ENCODE results near the gene SATB1. TPM values are rescaled to one million over a fixed set of nuclear protein-coding genes. Genes with fewer than 3 reads are reported as not detected.

SATB1 gene
- total RNA-seq, 1 donor from 2014 or later: 7.7 TPM

DNA sequence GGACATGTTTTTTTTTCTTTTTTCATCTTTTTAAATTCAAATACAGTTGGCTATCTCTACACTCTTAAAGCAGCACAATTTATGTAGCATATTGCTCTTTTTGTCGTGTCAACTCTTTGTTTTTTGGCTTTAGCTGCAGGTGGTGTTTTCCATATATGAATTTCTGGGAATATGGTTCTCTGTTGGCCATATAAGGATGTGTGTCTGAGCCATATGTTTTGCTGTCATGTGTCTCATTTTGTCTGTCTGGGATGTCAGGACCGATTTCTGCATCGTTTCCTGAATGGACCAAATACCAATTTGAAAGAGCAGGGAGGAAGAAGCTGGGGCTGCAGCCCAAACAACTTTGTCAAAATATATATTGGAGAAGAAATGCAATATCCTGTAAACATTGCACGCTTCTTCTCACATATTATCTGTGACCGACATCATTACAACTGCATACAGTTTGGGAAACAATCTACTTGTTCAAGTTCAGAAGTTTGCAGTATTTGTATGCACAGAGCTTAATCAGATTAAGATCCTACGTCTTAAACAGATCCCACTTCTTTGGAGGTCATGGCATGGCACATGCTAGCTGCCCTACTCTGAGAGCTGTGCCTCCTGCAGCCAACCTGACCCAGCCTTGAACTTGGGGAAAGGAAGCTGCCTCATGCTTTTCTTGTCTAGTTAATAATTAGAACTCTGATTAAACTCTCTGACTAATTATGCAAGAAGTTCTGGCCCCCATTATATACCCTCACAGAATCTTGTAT, 4.0 kb upstream of the SATB1 start:
- H3K27me3 ChIP-seq: no peaks in the 10 kb centered on the region
- no peaks in the 10 kb centered on the region for H3K9me3 ChIP-seq
- no peak overlapping the region for H3K4me3 ChIP-seq
- H3K27ac ChIP-seq: no peak overlapping the region
- intact Hi-C loops (cut with DNase I): loop anchor here (5.0 to 10.0 kb wide), 4 partner anchors 684 to 1606 kb away; partner anchors contain the start of genes RAB5A and TBC1D5
- DNase-seq (ENCODE audit: low spot score in 2 of 2): no peak
- H3K36me3 ChIP-seq: no peaks in the 10 kb centered on the region
- TF ChIP-seq, protein P1, sequence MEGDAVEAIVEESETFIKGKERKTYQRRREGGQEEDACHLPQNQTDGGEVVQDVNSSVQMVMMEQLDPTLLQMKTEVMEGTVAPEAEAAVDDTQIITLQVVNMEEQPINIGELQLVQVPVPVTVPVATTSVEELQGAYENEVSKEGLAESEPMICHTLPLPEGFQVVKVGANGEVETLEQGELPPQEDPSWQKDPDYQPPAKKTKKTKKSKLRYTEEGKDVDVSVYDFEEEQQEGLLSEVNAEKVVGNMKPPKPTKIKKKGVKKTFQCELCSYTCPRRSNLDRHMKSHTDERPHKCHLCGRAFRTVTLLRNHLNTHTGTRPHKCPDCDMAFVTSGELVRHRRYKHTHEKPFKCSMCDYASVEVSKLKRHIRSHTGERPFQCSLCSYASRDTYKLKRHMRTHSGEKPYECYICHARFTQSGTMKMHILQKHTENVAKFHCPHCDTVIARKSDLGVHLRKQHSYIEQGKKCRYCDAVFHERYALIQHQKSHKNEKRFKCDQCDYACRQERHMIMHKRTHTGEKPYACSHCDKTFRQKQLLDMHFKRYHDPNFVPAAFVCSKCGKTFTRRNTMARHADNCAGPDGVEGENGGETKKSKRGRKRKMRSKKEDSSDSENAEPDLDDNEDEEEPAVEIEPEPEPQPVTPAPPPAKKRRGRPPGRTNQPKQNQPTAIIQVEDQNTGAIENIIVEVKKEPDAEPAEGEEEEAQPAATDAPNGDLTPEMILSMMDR (IDR thresholded peaks at IDR 0.05): no peak
- no peaks in the 10 kb centered on the region for H3K4me1 ChIP-seq

DNA sequence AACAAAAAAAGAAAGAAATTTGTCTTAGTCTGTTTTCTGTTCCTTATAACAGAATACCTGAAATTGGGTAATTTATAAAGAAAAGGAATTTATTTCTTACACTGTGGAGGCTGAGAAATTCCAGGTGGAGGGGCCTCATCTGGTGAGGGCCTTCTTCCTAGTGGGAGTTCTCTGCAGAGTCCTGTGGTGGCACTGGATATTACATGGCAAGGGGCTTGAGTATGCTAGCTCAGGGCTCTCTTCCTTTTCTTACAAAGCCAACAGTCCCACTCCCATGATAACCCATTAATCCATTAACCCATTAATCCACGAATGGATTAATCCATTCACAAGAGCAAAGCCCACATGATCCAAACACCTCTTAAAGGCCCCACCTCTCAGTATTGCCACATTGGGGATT, 2.9 kb upstream of the SATB1 start:
- H3K27ac ChIP-seq: no peak overlapping the region
- H3K27me3 ChIP-seq: no peaks in the 10 kb centered on the region
- H3K36me3 ChIP-seq: no peaks in the 10 kb centered on the region
- intact Hi-C loops (cut with DNase I): loop anchor here (5.0 to 10.0 kb wide), 4 partner anchors 683 to 1607 kb away; partner anchors contain the start of genes RAB5A and TBC1D5
- H3K4me3 ChIP-seq: no peak overlapping the region
- no peaks in the 10 kb centered on the region for H3K9me3 ChIP-seq
- TF ChIP-seq, protein P1 (IDR thresholded peaks at IDR 0.05): no peak
- no peaks in the 10 kb centered on the region for H3K4me1 ChIP-seq
- no peak for DNase-seq (ENCODE audit: low spot score in 2 of 2)

DNA sequence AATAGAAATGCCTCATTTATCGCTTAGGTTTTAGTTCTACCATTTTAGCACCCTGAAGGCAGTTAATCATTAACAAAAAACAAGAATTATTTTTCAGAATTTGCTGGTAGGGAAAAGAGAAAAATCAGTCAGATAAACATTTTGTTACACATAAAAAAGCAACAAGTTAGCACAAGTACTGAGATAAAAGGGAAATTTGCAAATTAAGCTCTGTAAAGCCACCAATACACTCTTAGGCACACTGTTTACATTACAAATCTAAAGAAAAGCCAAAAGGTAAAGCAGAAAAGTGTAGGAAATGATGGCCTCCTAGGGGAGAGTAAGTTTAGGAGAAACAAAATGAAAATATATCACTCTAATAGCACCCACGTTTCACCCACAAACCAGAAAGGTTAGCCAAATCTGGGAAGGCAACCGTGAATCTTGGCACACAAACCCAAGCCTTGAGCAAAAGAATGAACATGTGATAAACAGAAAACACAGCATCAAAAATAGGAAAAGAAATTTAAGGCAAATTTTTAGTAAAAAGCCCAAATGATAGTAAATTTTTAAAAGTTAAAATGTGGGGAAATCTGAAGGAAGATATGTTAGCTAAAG, 1.6 kb upstream of the SATB1 start:
- no peaks in the 10 kb centered on the region for H3K9me3 ChIP-seq
- no peaks in the 10 kb centered on the region for H3K27me3 ChIP-seq
- peak overlapping the region in 1 of 2 donors; percentile 78 for H3K4me3 ChIP-seq
- no peak overlapping the region for H3K27ac ChIP-seq
- TF ChIP-seq, protein P1 (IDR thresholded peaks at IDR 0.05): no peak
- intact Hi-C loops (cut with DNase I): loop anchor here (5.0 to 10.0 kb wide), 4 partner anchors 682 to 1608 kb away; partner anchors contain the start of genes RAB5A and TBC1D5
- H3K4me1 ChIP-seq: peaks cover 0 to 4% of the 10 kb centered on the region in 2 donors
- DNase-seq (ENCODE audit: low spot score in 2 of 2): no peak
- no peaks in the 10 kb centered on the region for H3K36me3 ChIP-seq

DNA sequence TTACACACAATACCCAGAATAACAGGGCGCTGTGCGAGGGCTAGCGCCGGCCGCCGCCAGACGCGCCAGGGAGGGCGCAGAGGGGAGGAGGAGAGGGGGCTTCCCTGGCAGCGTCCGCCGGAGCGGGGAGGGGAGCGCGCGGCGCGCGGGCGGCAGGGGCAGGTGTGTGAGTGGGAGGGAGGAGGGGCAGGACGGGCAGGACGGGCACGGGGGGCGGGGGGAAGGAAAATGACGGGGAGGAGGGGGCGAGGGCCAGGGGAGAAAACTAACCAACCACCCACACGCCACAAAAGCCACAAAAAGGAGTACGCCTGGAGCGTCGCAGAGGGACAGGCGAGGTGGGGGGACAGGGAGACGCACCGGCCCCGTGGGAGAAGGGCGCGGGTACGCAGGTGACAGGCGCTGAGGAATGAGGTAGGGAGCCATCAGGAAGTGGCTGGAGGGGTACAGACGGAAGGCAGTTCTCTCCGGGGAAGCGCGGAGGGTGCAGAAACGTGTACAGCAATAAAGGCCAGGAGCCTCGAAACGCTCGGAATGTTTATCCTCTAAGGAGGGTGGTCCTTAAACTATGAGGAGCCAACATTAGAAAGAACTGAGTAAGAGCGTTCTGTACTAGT, 610 bp upstream of the SATB1 start:
- TF ChIP-seq, protein P1 (IDR thresholded peaks at IDR 0.05): no peak
- intact Hi-C loops (cut with DNase I): loop anchor here (5.0 to 10.0 kb wide), 4 partner anchors 681 to 1609 kb away; partner anchors contain the start of genes RAB5A and TBC1D5
- peak overlapping the region; percentile 74 to 83 for H3K27ac ChIP-seq
- H3K9me3 ChIP-seq: no peaks in the 10 kb centered on the region
- no peaks in the 10 kb centered on the region for H3K36me3 ChIP-seq
- no peaks in the 10 kb centered on the region for H3K27me3 ChIP-seq
- H3K4me1 ChIP-seq: peaks cover 0 to 4% of the 10 kb centered on the region in 2 donors
- no peak for DNase-seq (ENCODE audit: low spot score in 2 of 2)
- peak overlapping the region; percentile 76 to 78 for H3K4me3 ChIP-seq

- Histone ChIP-seq H3K4me1 (peaks cover 0 to 10% of the 10 kb centered on the region in 2 donors), H3K9me3 (no peaks in the 10 kb centered on the region), H3K27ac (peak overlapping the region; percentile 74 to 83), H3K36me3 (no peaks in the 10 kb centered on the region), H3K27me3 (no peaks in the 10 kb centered on the region), H3K4me3 (peak overlapping the region; percentile 76 to 78)
- DNase-seq (ENCODE audit: low spot score in 2 of 2): no peak
- intact Hi-C loops (cut with DNase I): loop anchor here (1.0 to 10.0 kb wide), 4 partner anchors 21 to 1611 kb away; partner anchors contain the start of genes RAB5A and TBC1D5
- TF ChIP-seq, protein P1 (IDR thresholded peaks at IDR 0.05): no peak
Observed at GRCh38 chr3:18424213-18424728, 868 bp downstream of the SATB1 start.

All from ascending aorta (tissue), 2 donors.